GM12878 (cell line): ENCODE measurements around the gene BHLHA9. TPM values are rescaled to one million over a fixed set of nuclear protein-coding genes. Genes with fewer than 3 reads are reported as not detected.

Experiments
- ATAC-seq: fragments of 200-7000 bp; cut with Tn5 transposase; 3 replicates; pipeline ENCODE4 v1.9.1; 2020; ENCODE audit warnings: mild to moderate bottlenecking, moderate library complexity
- BruUV-seq: library from RNA; stranded (reverse); fragments of 400-500 nt; replicated peaks from 2 replicates; lab custom pipeline; 2021; lab: Mats Ljungman, UMichigan
- CTCF ChIA-PET: fragments of 300-600 bp; sonication (Branson Sonifier 250); formaldehyde crosslinking; extraction: SDS; loops from one replicate; lab custom pipeline; 2021; ENCODE audit warnings: inconsistent platforms; lab: Yijun Ruan, JAX
- POLR2A ChIA-PET: fragments of 350-600 bp; formaldehyde crosslinking; extraction: SDS; loops from one replicate; lab custom pipeline; 2021; ENCODE audit warnings: inconsistent platforms; lab: Charles Lee
- RAD21 ChIA-PET: fragments of 300-600 bp; sonication (Branson Sonifier 250); formaldehyde crosslinking; loops from one replicate; lab custom pipeline; 2023; ENCODE audit warnings: antibody characterized with exemption; ENCODE audit not compliant: unreplicated experiment; lab: Charles Lee
- SMC1A ChIA-PET: fragments of 300-600 bp; sonication (Branson Sonifier 250); formaldehyde crosslinking; loops from one replicate; lab custom pipeline; 2023; ENCODE audit not compliant: unreplicated experiment, uncharacterized antibody; lab: Charles Lee
- DNase-seq: peaks from one replicate; pipeline ENCODE4 v3.0.0-alpha.2; 2011; ENCODE audit warnings: low read depth, low spot score
- FAIRE-seq: peaks from 3 replicates; lab custom pipeline; 2011; peaks lifted over from hg19 to GRCh38; lab: Jason Lieb, UNC
- H2AFZ ChIP-seq: 2 replicates; pipeline ENCODE4 v1.6.0; 2011; ENCODE audit warnings: low read depth, low read length, control low read depth; ENCODE audit not compliant: control insufficient read depth
- H3K27ac ChIP-seq: 2 replicates; pipeline ENCODE4 v1.5.1; 2011; ENCODE audit warnings: control low read depth; ENCODE audit not compliant: control insufficient read depth, insufficient read depth
- H3K27me3 ChIP-seq, 2 experiments: replicated peaks in 1 of 2; 2 replicates each; pipeline versions ENCODE4 v1.6.0 to v1.6.1; 2011; ENCODE audit warnings: low read length in 1 of 2; ENCODE audit not compliant: control insufficient read depth in 2 of 2, insufficient read depth in 2 of 2
- H3K36me3 ChIP-seq, 2 experiments: 2 replicates each; pipeline ENCODE4 v1.5.1; 2011; ENCODE audit warnings: low read length in 1 of 2; ENCODE audit not compliant: control insufficient read depth in 2 of 2, insufficient read depth in 2 of 2
- H3K4me1 ChIP-seq: 2 replicates; pipeline ENCODE4 v1.6.1; 2011; ENCODE audit warnings: mild to moderate bottlenecking, low read length, moderate library complexity, mixed read lengths; ENCODE audit not compliant: control insufficient read depth, insufficient read depth
- H3K4me2 ChIP-seq: 2 replicates; pipeline ENCODE4 v1.6.0; 2011; ENCODE audit warnings: control low read depth; ENCODE audit not compliant: control insufficient read depth, insufficient read depth
- H3K4me3 ChIP-seq: fragments of 200-600 bp; sonication (generic); 2 replicates; pipeline ENCODE4 v1.5.1; 2016
- H3K79me2 ChIP-seq: 2 replicates; pipeline ENCODE4 v1.6.0; 2011; ENCODE audit warnings: low read length; ENCODE audit not compliant: control insufficient read depth, insufficient read depth
- H3K9ac ChIP-seq: 2 replicates; pipeline ENCODE4 v1.8.0; 2011; ENCODE audit warnings: low read length, control low read depth, mixed read lengths; ENCODE audit not compliant: control insufficient read depth, insufficient read depth
- H3K9me3 ChIP-seq: replicated peaks from 3 replicates; pipeline ENCODE4 v1.5.1; 2011; ENCODE audit warnings: mild to moderate bottlenecking, low read length; ENCODE audit not compliant: control insufficient read depth, insufficient read depth
- H4K20me1 ChIP-seq: 2 replicates; pipeline ENCODE4 v1.6.0; 2011; ENCODE audit not compliant: control insufficient read depth, insufficient read depth
- FOXK2 ChIP-seq: fragments of 450-650 bp; IDR thresholded peaks from 2 replicates; pipeline ENCODE4 v1.6.1; 2017; ENCODE audit warnings: mild to moderate bottlenecking, moderate library complexity
- IRF4 ChIP-seq: IDR thresholded peaks from 2 replicates; pipeline ENCODE4 v1.6.1; 2011; ENCODE audit warnings: low read depth, low read length
- KDM1A ChIP-seq: fragments of 200-600 bp; sonication (generic); IDR thresholded peaks from 2 replicates; pipeline ENCODE4 v1.6.1; 2016; ENCODE audit warnings: borderline replicate concordance
- MTA3 ChIP-seq: IDR thresholded peaks from 2 replicates; pipeline ENCODE4 v1.6.1; 2012; ENCODE audit warnings: low read length, inconsistent platforms, borderline replicate concordance
- MXI1 ChIP-seq: fragments of 150-350 bp; IDR thresholded peaks from 2 replicates; pipeline ENCODE4 v1.6.1; 2011; ENCODE audit warnings: low read depth, mild to moderate bottlenecking, inconsistent platforms, low read length, improper control_type of control experiment
- RFX5 ChIP-seq: IDR thresholded peaks from 2 replicates; pipeline ENCODE4 v1.6.1; 2011; ENCODE audit warnings: low read depth, low read length, improper control_type of control experiment
- SP1 ChIP-seq: IDR thresholded peaks from one replicate; pipeline ENCODE4 v1.6.1; 2011; ENCODE audit warnings: low read depth, low read length
- WRNIP1 ChIP-seq: IDR thresholded peaks from 2 replicates; pipeline ENCODE4 v1.6.1; 2011; ENCODE audit warnings: low read depth, low read length, improper control_type of control experiment, borderline replicate concordance
- ZBED1 ChIP-seq: IDR thresholded peaks from 2 replicates; pipeline ENCODE4 v1.6.1; 2016; ENCODE audit warnings: borderline replicate concordance
- ZNF622 ChIP-seq: fragments of 450-650 bp; IDR thresholded peaks from 2 replicates; pipeline ENCODE4 v1.6.1; 2017; ENCODE audit warnings: mild to moderate bottlenecking, inconsistent platforms
- WGBS: methylation state at CpG from one replicate; pipeline ENCODE4 v1.1.6; 2016; ENCODE audit warnings: low lambda C conversion rate; ENCODE audit not compliant: insufficient replicate concordance, insufficient coverage; ENCODE audit errors: missing lambda C conversion rate; 5-methylcytosine and 5-hydroxymethylcytosine counted together
- in situ Hi-C: fragments of 300-500 bp; cut with MboI; formaldehyde crosslinking; loops from 9 replicates; pipeline ENCODE4 v1.14.3; 2018; ENCODE audit warnings: mixed read lengths
- intact Hi-C: fragments of 100-400 bp; cut with micrococcal nuclease; formaldehyde crosslinking; loops from one replicate; pipeline ENCODE4 v1.14.2; 2022; ENCODE audit not compliant: unreplicated experiment
- polyA plus RNA-seq, 11 experiments: library from polyadenylated mRNA; depleted of rRNA in 4 of 11; unstranded in 6 of 11; stranded (reverse) in 5 of 11; fragments of >200 nt; fragmentation: Nextera tagmentation in 4 of 11; fragmentation: Illumina TruSeq in 1 of 11; extraction: Ambion mirVana in 4 of 11; extraction: Trizol in 1 of 11; gene quantifications; 1 replicate in 1 of 11; 2 replicates in 10 of 11; pipeline versions ENCODE4 v1.2.1 to v1.2.3, GENCODE V29; 2011 to 2016; ENCODE audit warnings: inconsistent platforms in 2 of 11, missing spikeins in 2 of 11, low read depth in 1 of 11
- total RNA-seq, 4 experiments: library from RNA; depleted of rRNA in 3 of 4; stranded (reverse); fragments of >200 nt in 3 of 4; fragmentation: Illumina TruSeq in 1 of 4; extraction: Trizol in 1 of 4; gene quantifications; 2 replicates each; pipeline versions ENCODE4 v1.2.1 to v1.2.3, GENCODE V29; 2013 to 2021
- TF ChIP-seq, protein P1 (sequence below): IDR thresholded peaks from 2 replicates; pipeline ENCODE4 v1.6.1; 2011; ENCODE audit warnings: borderline replicate concordance, low read depth, mild to moderate bottlenecking, moderate library complexity, low read length; ENCODE audit not compliant: insufficient read depth, poor library complexity, severe bottlenecking
- TF ChIP-seq, protein P2 (sequence below): IDR thresholded peaks from 2 replicates; pipeline ENCODE4 v1.6.1; 2011; ENCODE audit warnings: low read depth, low read length, improper control_type of control experiment, borderline replicate concordance

BHLHA9 gene
- total and polyA plus RNA-seq, 10 of the 15 experiments (the other 5 are each of a cell fraction or from before 2014, with no cell fraction given), result not detected

DNA sequence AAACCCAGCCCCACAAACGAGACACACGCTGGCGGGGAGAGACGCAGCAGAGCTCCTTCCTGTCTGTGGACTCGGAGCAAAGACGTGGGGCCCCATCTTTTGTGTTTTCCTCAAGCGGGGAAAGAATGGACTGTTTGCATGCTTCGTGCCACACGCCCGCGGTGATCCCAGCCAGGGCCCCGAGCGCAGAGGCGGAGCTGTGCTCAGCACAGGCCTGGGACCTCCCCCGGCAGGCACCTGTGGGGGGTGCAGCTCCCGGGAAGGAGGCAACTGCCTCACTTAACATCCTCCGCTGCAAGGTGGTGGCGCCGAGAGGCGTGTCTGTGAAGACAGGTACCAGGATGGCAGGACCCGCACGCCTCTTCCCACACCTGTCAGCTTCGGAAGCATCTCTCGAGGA is 28.4 kb downstream of the BHLHA9 start:
- FAIRE-seq, result no peak
- ChIA-PET RAD21 (no interaction called here), SMC1A (no interaction called here), CTCF (no interaction called here), POLR2A (interaction anchor here (0.6 kb wide), 1 partner anchor 110 kb away, joined by 3 read pairs; no protein-coding TSS in a partner anchor)
- no peak for DNase-seq
- no peak overlapping the region for H2AFZ ChIP-seq
- no peak overlapping the region for H3K4me2 ChIP-seq
- no peaks in the 10 kb centered on the region for H3K79me2 ChIP-seq
- H3K4me1 ChIP-seq, result no peaks in the 10 kb centered on the region
- H4K20me1 ChIP-seq, result no peaks in the 10 kb centered on the region
- 28% methylated on average over 23 of the region's 24 CpGs for WGBS
- H3K9me3 ChIP-seq, result no peaks in the 10 kb centered on the region
- no peak overlapping the region for H3K4me3 ChIP-seq
- H3K9ac ChIP-seq, result no peak overlapping the region
- H3K36me3 ChIP-seq, result no peaks in the 10 kb centered on the region
- no TSS peak for BruUV-seq
- intact Hi-C loops, result no loop called here
- no peaks in the 10 kb centered on the region for H3K27me3 ChIP-seq
- no peak overlapping the region for H3K27ac ChIP-seq
- in situ Hi-C loops, result no loop called here
- ATAC-seq, result no peak
- TF ChIP-seq FOXK2, result no peak
- no peak for TF ChIP-seq KDM1A
- TF ChIP-seq MTA3, result no peak

DNA sequence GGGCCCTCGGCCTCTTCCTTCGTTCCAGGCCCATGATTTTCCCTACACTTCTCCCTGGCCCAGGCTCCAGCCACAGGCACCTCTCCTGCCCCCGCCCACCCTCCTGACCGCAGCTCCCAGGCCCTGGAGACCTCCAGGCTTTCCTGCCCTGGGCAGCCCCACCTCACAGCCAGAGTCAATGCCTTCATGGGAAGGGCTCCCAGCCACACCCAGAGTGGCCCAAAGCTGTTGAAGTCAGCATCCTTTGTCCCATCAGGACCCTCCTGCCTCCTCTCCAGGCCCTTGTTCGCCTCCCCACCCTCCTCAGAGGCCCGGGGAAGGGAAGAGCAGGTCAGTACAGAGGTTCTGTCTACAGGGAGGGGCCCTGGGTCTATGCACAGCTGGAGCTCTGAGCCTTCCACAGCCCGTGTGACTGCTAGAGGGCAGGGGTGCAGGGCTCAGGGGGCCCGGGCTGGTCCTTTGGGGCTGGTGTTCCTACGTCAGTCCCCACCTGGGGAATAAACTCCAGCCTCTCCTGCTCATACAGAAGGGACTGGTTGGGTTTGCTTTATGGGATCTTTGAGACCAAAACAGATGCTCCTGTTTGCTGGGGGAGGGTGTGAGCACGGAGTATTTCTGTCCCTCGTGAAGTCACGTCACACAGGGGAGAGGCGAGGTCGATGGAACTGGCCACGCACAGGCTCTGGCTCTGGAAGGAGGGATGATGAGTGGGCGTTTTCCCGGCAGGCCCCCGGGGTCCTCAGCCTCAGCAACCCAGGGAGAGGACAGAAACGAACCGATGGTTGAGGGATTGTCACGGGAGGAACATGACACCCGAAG is 29.5 kb downstream of the BHLHA9 start:
- BruUV-seq, result no TSS peak
- POLR2A ChIA-PET, result no interaction called here
- Histone ChIP-seq H4K20me1 (no peaks in the 10 kb centered on the region), H3K9ac (no peak overlapping the region), H3K79me2 (no peaks in the 10 kb centered on the region), H3K36me3 (no peaks in the 10 kb centered on the region), H2AFZ (no peak overlapping the region), H3K9me3 (no peaks in the 10 kb centered on the region), H3K27me3 (no peaks in the 10 kb centered on the region), H3K4me3 (no peak overlapping the region), H3K4me2 (no peak overlapping the region), H3K27ac (no peak overlapping the region), H3K4me1 (no peaks in the 10 kb centered on the region)
- no peak for DNase-seq
- SMC1A ChIA-PET, result no interaction called here
- RAD21 ChIA-PET, result no interaction called here
- no peak; the same call in 2 of the 3 replicates for ATAC-seq
- in situ Hi-C loops, result no loop called here
- no peak for FAIRE-seq
- intact Hi-C loops, result no loop called here
- CTCF ChIA-PET, result no interaction called here
- 28% methylated on average over 22 of the region's 22 CpGs for WGBS
- no peak for TF ChIP-seq IRF4
- TF ChIP-seq, protein P1, sequence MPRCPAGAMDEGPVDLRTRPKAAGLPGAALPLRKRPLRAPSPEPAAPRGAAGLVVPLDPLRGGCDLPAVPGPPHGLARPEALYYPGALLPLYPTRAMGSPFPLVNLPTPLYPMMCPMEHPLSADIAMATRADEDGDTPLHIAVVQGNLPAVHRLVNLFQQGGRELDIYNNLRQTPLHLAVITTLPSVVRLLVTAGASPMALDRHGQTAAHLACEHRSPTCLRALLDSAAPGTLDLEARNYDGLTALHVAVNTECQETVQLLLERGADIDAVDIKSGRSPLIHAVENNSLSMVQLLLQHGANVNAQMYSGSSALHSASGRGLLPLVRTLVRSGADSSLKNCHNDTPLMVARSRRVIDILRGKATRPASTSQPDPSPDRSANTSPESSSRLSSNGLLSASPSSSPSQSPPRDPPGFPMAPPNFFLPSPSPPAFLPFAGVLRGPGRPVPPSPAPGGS, result no peak
- no peak for TF ChIP-seq MXI1
- no peak for TF ChIP-seq SP1
- no peak for TF ChIP-seq RFX5
- TF ChIP-seq ZBED1, result no peak
- no peak for TF ChIP-seq ZNF622
- TF ChIP-seq, protein P2, sequence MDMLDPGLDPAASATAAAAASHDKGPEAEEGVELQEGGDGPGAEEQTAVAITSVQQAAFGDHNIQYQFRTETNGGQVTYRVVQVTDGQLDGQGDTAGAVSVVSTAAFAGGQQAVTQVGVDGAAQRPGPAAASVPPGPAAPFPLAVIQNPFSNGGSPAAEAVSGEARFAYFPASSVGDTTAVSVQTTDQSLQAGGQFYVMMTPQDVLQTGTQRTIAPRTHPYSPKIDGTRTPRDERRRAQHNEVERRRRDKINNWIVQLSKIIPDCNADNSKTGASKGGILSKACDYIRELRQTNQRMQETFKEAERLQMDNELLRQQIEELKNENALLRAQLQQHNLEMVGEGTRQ, result no peak
- TF ChIP-seq WRNIP1, result no peak
